HL-60/S4 (cell line): ENCODE data around the gene LOX.

Experiments
- in situ Hi-C: fragments of 300-500 bp; cut with MboI; formaldehyde crosslinking; loops from 2 replicates; pipeline ENCODE4 v1.14.3; 2022; ENCODE audit warnings: low sequenced_read_pairs

LOX gene

GRCh38 chr5:122078116-122079110 is at the start of gene LOX:
Gene LOX (minus strand): TSS chr5:122078259. CDS start chr5:122077985, 274 bp downstream.
- in situ Hi-C loops = no loop called here

GRCh38 chr5:122126756-122127321 is 48.8 kb upstream of the LOX start:
- in situ Hi-C loops = no loop called here

- in situ Hi-C loops = no loop called here
Observed at GRCh38 chr5:122126177-122126755, 48.2 kb upstream of the LOX start.

GRCh38 chr5:122124766-122125165 is 46.7 kb upstream of the LOX start:
- in situ Hi-C loops = no loop called here

- in situ Hi-C loops = no loop called here
Observed at GRCh38 chr5:122121479-122122465, 43.7 kb upstream of the LOX start.

- in situ Hi-C loops = no loop called here
Observed at GRCh38 chr5:122120957-122121356, 42.9 kb upstream of the LOX start.

- in situ Hi-C loops = no loop called here
Observed at GRCh38 chr5:122120493-122120892, 42.4 kb upstream of the LOX start.

GRCh38 chr5:122119205-122119604 is 41.1 kb upstream of the LOX start:
- in situ Hi-C loops = no loop called here

- in situ Hi-C loops = no loop called here
Observed at GRCh38 chr5:122118356-122118948, 40.4 kb upstream of the LOX start.

- in situ Hi-C loops = no loop called here
Observed at GRCh38 chr5:122114501-122114900, 36.4 kb upstream of the LOX start.

GRCh38 chr5:122112733-122113558 is 34.9 kb upstream of the LOX start:
- in situ Hi-C loops = no loop called here

- in situ Hi-C loops = no loop called here
Observed at GRCh38 chr5:122112063-122112462, 34.0 kb upstream of the LOX start.

GRCh38 chr5:122111460-122111859 is 33.4 kb upstream of the LOX start:
- in situ Hi-C loops = no loop called here

GRCh38 chr5:122110987-122111386 is 32.9 kb upstream of the LOX start:
- in situ Hi-C loops = no loop called here

GRCh38 chr5:122107016-122107415 is 29.0 kb upstream of the LOX start:
- in situ Hi-C loops = no loop called here

GRCh38 chr5:122105909-122106308 is 27.9 kb upstream of the LOX start:
- in situ Hi-C loops = no loop called here

- in situ Hi-C loops = no loop called here
Observed at GRCh38 chr5:122102825-122103224, 24.8 kb upstream of the LOX start.

- in situ Hi-C loops = no loop called here
Observed at GRCh38 chr5:122101636-122102285, 23.7 kb upstream of the LOX start.
